Left lung (tissue), 10 donors: Measurements from ENCODE around the gene PGRMC1. TPM values are rescaled to one million over a fixed set of nuclear protein-coding genes. Genes with fewer than 3 reads are reported as not detected.
"Not testable (repeated sequence)": the region's sequence is repeated elsewhere in the genome, so short reads cannot be mapped to it uniquely, and the experiment has no call there.

ENCODE experiments used
- ATAC-seq: fragments of 200-7000 bp; cut with Tn5 transposase; one replicate; pipeline ENCODE4 v1.9.1; 2020; ENCODE audit warnings: moderate library complexity
- DNase-seq, 4 donors: peaks; one replicate each; pipeline ENCODE4 v3.0.0-alpha.2; 2013 to 2020
- H3K27ac ChIP-seq, 2 donors: fragments of 200-600 bp; sonication (generic) in 1 of 2; one replicate each; pipeline versions ENCODE4 v1.5.0 to v1.8.0; 2020 to 2021
- H3K27me3 ChIP-seq, 2 donors: fragments of 200-600 bp; sonication (generic) in 1 of 2; one replicate each; pipeline versions ENCODE4 v1.5.0 to v1.8.0; 2020 to 2021
- H3K36me3 ChIP-seq, 2 donors: fragments of 200-600 bp; sonication (generic) in 1 of 2; one replicate each; pipeline versions ENCODE4 v1.5.0 to v1.8.0; 2020 to 2021
- H3K4me1 ChIP-seq, 2 donors: fragments of 200-600 bp; one replicate each; pipeline ENCODE4 v1.8.0; 2021
- H3K4me3 ChIP-seq, 2 donors: fragments of 200-600 bp; sonication (generic) in 1 of 2; one replicate each; pipeline versions ENCODE4 v1.5.0 to v1.8.0; 2020 to 2021; ENCODE audit warnings: mild to moderate bottlenecking in 1 of 2
- H3K9me3 ChIP-seq, 2 donors: fragments of 200-600 bp; sonication (generic) in 1 of 2; one replicate each; pipeline versions ENCODE4 v1.5.0 to v1.8.0; 2020 to 2021
- CTCF ChIP-seq, 2 donors: fragments of 200-600 bp; sonication (generic) in 1 of 2; IDR thresholded peaks; one replicate each; pipeline versions ENCODE4 v1.5.0 to v1.8.0; 2021; ENCODE audit warnings: antibody characterized with exemption in 2 of 2
- intact Hi-C, 2 donors: fragments of 100-400 bp; cut with DNase I; formaldehyde crosslinking; loops; one replicate each; pipeline versions ENCODE4 v1.11.2 to v1.14.2; 2022
- polyA plus RNA-seq, 6 donors: library from polyadenylated mRNA; unstranded; fragments of 120-200 nt; gene quantifications; one replicate each; pipeline ENCODE4 v1.2.1, GENCODE V29; 2013; ENCODE audit not compliant: insufficient read length in 6 of 6
- total RNA-seq, 2 donors: library from RNA; stranded (reverse); fragmentation: NEBNext Ultra II Directional; extraction: Animal tissue kit (Norgen Biotek cat#: 25700); gene quantifications; one replicate each; pipeline ENCODE4 v1.2.1, GENCODE V29; 2021
- donor health status: DM: no; HTN: yes; CAD: no.
- donor health status: DM: no; HTN: no; CAD: no.

The PGRMC1 gene
- total and polyA plus RNA-seq, 8 donors: 91.9 to 158 (median 143) TPM

DNA sequence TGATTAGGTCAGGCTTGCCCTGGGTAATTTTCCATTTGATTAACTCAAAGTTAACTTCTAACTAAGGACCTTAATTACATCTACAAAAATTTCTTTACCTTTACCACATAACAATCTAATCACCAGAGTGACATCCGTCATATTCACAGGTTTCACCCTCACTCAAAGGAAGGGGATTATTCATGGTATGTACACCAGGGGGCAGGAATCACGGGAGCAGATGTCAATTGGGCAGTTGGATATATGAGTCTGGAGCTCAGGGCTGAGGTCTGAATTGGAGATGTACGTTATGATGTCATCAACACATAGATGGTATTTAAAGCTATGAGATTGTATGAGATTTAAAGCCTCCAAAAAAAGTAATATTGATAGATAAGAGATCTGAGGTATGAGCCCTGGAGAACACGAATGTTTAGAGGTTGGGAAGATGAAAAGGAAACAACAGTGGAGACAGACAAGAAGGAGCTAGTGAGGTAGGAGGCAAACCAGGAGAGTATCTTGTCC is 52.9 kb downstream of the PGRMC1 start:
- no peak for ATAC-seq
- H3K36me3 ChIP-seq: no peaks in the 10 kb centered on the region
- H3K9me3 ChIP-seq: no peaks in the 10 kb centered on the region
- H3K27me3 ChIP-seq: no peaks in the 10 kb centered on the region
- H3K27ac ChIP-seq: no peak overlapping the region
- no peak overlapping the region for H3K4me3 ChIP-seq
- TF ChIP-seq CTCF (IDR thresholded peaks at IDR 0.05): no peak
- no peak for DNase-seq
- no peaks in the 10 kb centered on the region for H3K4me1 ChIP-seq
- intact Hi-C loops: no loop called here

DNA sequence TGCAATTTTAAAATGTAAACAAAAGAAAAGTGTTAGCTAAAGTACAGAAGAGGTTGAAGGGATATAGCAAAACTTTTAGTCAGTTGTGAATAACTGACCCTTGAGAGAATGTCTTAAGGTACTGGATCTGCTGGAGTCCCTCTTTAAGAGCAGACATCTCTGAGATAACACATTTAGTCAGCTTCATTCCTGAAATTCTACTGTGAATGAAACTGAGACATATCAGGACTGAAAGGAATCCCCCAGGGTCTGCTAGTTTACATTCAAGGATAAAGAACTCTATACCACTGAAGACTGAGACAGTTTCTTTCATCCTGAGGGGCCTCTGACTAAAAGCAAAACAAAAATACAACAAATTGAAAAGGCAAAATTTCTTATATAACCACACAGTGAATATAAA is 54.4 kb downstream of the PGRMC1 start:
- Histone ChIP-seq H3K4me1 (no peaks in the 10 kb centered on the region), H3K9me3 (no peaks in the 10 kb centered on the region), H3K4me3 (no peak overlapping the region), H3K27ac (no peak overlapping the region), H3K27me3 (no peaks in the 10 kb centered on the region), H3K36me3 (no peaks in the 10 kb centered on the region)
- DNase-seq (no peak), ATAC-seq (no peak)
- intact Hi-C loops: no loop called here
- no peak for TF ChIP-seq CTCF (IDR thresholded peaks at IDR 0.05)

DNA sequence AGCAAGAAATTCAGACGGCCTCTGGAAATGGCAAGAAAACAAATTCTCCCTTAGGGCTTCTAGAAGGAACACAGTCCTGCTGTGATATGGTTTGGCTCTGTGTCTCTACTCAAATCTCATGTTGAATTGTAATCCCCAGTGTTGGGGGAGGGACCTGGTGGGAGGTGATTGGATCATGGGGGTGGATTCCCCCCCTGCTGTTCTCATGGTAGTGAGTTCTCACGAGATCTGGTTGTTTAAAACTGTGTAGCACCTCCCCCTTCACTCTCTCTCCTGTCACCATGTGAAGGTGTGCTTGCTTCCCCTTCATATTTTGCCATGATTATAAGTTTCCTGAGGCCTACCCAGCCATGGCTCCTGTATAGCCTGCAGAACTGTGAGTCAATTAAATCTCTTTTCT is 55.2 kb downstream of the PGRMC1 start:
- H3K27ac ChIP-seq, intact Hi-C loops, DNase-seq, H3K27me3 ChIP-seq, H3K4me3 ChIP-seq, H3K9me3 ChIP-seq, H3K4me1 ChIP-seq, H3K36me3 ChIP-seq, ATAC-seq: not testable (repeated sequence)

DNA sequence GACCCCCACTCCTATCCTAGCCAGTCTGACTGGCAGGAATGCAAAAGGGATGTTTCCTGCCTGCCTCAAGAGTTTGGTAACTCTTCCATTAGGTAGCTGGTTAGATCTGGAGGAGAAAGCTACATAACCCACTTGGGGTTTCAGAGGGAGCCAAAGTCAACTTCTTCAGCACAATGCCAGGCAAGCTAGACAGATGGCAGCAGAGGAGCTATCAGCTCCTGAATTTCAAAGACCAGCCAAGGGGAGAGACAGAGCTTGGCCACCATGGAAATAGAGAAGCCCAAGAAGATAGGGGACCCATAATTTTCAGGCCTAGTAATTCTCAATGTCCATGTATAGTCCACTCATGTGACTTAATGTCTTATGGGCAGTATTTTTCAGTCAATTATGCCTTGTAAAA is 56.4 kb downstream of the PGRMC1 start:
- no peaks in the 10 kb centered on the region for H3K9me3 ChIP-seq
- H3K4me1 ChIP-seq: no peaks in the 10 kb centered on the region
- peak; percentile 31 for ATAC-seq
- H3K4me3 ChIP-seq: no peak overlapping the region
- no peak for DNase-seq
- no peaks in the 10 kb centered on the region for H3K27me3 ChIP-seq
- no peak overlapping the region for H3K27ac ChIP-seq
- no peak for TF ChIP-seq CTCF (IDR thresholded peaks at IDR 0.05)
- no peaks in the 10 kb centered on the region for H3K36me3 ChIP-seq
- intact Hi-C loops: no loop called here

Other genes starting within 250 kb of the PGRMC1 start
- not detected for gene CT47C1, start 163.3 kb upstream of the PGRMC1 start, total RNA-seq
- not detected for gene CT47C1, start 163.3 kb upstream of the PGRMC1 start, polyA plus RNA-seq
- under 1 TPM in 1 of 2 donors, not detected in 1; 0.06 TPM for gene KIAA1210, start 108.5 kb upstream of the PGRMC1 start, total RNA-seq
- 1 to 10 TPM in 3 of 6 donors, under 1 TPM in 3; 0.65 to 1.8 (median 1.2) TPM for gene KIAA1210, start 108.5 kb upstream of the PGRMC1 start, polyA plus RNA-seq
- 10 to 100 TPM; 16.6 to 18.7 TPM for gene SLC25A43, start 163.1 kb downstream of the PGRMC1 start, total RNA-seq
- gene SLC25A43, start 163.1 kb downstream of the PGRMC1 start, polyA plus RNA-seq: 1 to 10 TPM; 5.2 to 10.0 (median 8.2) TPM
- 100 to 1,000 TPM; 348 to 392 TPM for gene SLC25A5, start 232.2 kb downstream of the PGRMC1 start, total RNA-seq
- gene SLC25A5, start 232.2 kb downstream of the PGRMC1 start, polyA plus RNA-seq: 100 to 1,000 TPM; 186 to 213 (median 199) TPM